ENCODE data around the gene SPSB3.

Gene SPSB3

DNA sequence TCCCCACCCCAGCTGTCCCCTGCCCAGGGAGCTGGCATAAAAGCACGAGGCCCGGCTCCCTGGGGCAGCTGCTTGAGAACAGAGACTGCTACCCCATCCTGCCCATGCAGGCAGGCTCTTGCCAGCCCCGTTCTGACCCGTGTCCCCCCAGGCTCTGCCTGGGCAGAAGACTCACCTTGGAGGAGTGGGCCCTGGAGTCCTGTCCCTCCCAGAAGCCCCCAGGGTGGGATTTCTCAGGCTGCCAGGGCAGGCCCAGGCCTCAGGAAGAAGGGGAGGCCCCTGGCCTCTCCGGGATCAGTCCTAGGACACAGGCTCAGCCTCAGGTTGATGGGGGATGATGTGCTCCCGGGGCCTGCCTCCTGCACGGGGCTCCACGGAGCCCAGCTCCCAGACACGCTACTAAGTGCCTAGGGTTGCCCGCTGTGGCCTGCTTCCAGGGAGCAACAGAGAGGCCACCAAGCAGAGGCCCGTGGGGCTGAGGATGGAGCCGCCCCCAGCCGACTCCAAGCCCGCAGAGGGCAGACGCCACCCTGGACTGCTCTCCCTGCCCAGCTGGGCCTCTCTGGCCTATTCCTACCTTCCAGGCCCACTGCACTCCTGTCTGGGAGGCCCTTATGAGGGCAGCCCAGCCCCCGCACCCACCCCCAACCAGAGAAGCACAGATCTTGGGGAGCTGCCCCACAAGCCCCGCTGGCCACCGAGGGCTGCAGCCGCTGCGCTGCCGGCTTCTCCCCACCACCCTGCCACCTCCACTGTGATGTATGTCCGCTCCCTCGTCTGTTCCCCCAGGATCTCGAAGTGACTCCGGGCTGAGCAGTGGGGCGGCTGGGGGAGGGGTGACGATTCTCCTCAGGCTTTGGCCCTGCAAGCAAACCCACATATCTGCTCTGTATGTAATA, 12.7 kb downstream of the SPSB3 start:
- H3K27ac ChIP-seq (ENCODE audit: insufficient read depth, low read depth, low read length, poor library complexity, severe bottlenecking): no peak overlapping the region
- peaks cover 14% of the 10 kb centered on the region for H3K4me1 ChIP-seq (ENCODE audit: control insufficient read depth, insufficient read depth, low read length)
- WGBS, 2 experiments: 90 to 91% methylated on average over 27 of the region's 27 CpGs
- no peaks in the 10 kb centered on the region for H3K27me3 ChIP-seq (ENCODE audit: control insufficient read depth, insufficient read depth, low read length, poor library complexity, severe bottlenecking)
- H3K9me3 ChIP-seq (ENCODE audit: control insufficient read depth, low read length): no peaks in the 10 kb centered on the region
- H3K36me3 ChIP-seq (ENCODE audit: control insufficient read depth, insufficient read depth, low read length): peaks cover 22% of the 10 kb centered on the region
- H3K4me3 ChIP-seq (ENCODE audit: insufficient read depth, low read depth, low read length): no peak overlapping the region

DNA sequence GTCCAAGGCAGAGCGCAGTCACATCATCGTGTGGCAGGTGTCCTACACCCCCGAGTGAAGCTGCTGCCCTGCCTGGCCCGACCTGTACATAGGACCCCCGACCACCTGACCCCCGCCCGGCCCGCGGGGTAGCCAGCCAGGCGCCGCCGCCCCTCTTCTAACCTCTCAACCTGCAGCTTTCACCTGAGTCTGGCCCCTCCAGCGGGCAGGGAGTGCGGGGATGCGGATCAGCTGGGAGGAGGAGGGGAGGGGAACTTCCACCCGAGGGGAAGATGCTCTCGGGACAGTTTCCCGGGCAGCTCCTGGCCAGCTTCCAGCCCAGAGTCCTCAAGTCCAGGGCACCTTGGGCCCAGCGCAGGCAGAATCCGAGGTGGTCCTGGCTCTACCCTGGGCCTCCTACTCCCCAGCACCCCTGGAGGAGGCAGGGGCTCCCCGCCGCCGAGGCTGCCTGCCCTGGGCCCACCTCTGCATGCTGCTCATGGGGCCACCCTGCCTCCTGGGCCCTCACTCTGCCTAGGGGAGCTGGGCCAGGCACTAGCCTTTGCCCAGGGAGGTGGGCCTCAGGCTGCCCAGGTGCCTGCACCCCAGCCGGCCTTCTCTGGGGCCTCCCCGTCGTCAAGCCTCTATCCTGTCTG, 13.5 kb downstream of the SPSB3 start:
- peaks cover 22% of the 10 kb centered on the region for H3K36me3 ChIP-seq (ENCODE audit: control insufficient read depth, insufficient read depth, low read length)
- no peaks in the 10 kb centered on the region for H3K27me3 ChIP-seq (ENCODE audit: control insufficient read depth, insufficient read depth, low read length, poor library complexity, severe bottlenecking)
- no peak overlapping the region for H3K27ac ChIP-seq (ENCODE audit: insufficient read depth, low read depth, low read length, poor library complexity, severe bottlenecking)
- 92 to 93% methylated on average over 26 of the region's 26 CpGs for WGBS, 2 experiments
- H3K4me3 ChIP-seq (ENCODE audit: insufficient read depth, low read depth, low read length): no peak overlapping the region
- peaks cover 10% of the 10 kb centered on the region for H3K4me1 ChIP-seq (ENCODE audit: control insufficient read depth, insufficient read depth, low read length)
- H3K9me3 ChIP-seq (ENCODE audit: control insufficient read depth, low read length): no peaks in the 10 kb centered on the region

DNA sequence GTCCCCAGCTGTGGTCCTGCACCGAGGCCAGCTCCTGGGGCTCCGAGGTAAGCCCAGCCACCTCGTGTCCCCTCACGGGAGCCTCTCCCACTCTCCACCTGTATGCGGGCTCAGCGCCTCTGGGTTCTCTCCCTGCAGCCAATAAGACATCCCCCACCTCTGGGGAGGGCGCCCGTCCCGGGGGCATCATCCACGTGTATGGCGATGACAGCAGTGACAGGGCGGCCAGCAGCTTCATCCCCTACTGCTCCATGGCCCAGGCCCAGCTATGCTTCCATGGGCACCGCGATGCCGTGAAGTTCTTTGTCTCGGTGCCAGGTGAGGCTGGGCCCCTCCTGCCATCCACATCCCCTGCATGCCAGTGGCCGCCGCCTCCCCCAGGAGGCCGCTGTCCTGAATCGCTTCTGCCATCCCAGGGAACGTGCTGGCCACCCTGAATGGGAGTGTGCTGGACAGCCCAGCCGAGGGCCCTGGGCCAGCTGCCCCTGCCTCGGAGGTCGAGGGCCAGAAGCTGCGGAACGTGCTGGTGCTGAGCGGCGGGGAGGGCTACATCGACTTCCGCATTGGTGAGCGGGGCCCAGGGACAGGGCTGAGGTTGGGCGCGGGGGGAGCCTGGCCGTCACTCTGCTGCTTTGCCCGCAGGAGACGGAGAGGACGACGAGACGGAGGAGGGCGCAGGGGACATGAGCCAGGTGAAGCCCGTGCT, 14.2 kb downstream of the SPSB3 start:
- WGBS, 2 experiments: 92% methylated on average over 41 of the region's 41 CpGs
- Histone ChIP-seq H3K4me1 (ENCODE audit: control insufficient read depth, insufficient read depth, low read length) (peaks cover 8% of the 10 kb centered on the region), H3K27me3 (ENCODE audit: control insufficient read depth, insufficient read depth, low read length, poor library complexity, severe bottlenecking) (no peaks in the 10 kb centered on the region), H3K27ac (ENCODE audit: insufficient read depth, low read depth, low read length, poor library complexity, severe bottlenecking) (no peak overlapping the region), H3K4me3 (ENCODE audit: insufficient read depth, low read depth, low read length) (no peak overlapping the region), H3K9me3 (ENCODE audit: control insufficient read depth, low read length) (no peaks in the 10 kb centered on the region), H3K36me3 (ENCODE audit: control insufficient read depth, insufficient read depth, low read length) (peaks cover 22% of the 10 kb centered on the region)

DNA sequence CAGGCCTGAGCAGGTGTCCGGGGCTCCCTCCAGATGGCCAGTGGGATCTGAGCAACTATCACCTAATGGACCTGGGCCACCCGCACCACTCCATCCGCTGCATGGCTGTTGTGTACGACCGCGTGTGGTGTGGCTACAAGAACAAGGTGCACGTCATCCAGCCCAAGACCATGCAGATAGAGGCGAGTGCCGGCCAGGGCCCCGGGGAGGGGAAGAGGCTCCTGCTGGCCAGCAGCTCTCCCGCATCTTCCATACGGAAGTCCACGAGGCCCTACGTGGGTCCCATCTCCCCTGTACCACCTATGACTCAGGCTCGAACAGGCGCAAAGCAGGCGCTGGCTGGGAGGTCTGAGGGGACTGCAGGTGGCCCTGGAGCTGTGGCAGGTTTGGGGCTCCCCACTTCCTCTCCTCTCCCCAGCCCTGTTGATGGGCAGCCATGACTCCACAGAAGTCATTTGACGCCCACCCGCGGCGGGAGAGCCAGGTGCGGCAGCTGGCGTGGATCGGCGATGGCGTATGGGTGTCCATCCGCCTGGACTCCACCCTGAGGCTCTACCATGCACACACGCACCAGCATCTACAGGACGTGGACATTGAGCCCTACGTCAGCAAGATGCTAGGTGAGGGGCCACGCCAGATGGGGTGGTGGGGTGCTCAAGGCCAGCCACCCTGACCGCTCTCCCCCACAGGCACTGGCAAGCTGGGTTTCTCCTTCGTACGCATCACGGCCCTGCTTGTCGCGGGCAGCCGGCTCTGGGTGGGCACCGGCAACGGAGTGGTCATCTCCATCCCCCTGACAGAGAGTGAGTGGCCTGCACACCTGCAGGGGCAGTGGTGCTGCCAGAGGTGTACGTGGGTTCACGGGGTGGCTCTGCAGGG, 15.0 kb downstream of the SPSB3 start:
- Histone ChIP-seq H3K27ac (ENCODE audit: insufficient read depth, low read depth, low read length, poor library complexity, severe bottlenecking) (no peak overlapping the region), H3K4me1 (ENCODE audit: control insufficient read depth, insufficient read depth, low read length) (peaks cover 13% of the 10 kb centered on the region), H3K4me3 (ENCODE audit: insufficient read depth, low read depth, low read length) (no peak overlapping the region), H3K27me3 (ENCODE audit: control insufficient read depth, insufficient read depth, low read length, poor library complexity, severe bottlenecking) (no peaks in the 10 kb centered on the region), H3K9me3 (ENCODE audit: control insufficient read depth, low read length) (no peaks in the 10 kb centered on the region), H3K36me3 (ENCODE audit: control insufficient read depth, insufficient read depth, low read length) (peaks cover 22% of the 10 kb centered on the region)
- WGBS, 2 experiments: 94 to 95% methylated on average over 42 of the region's 42 CpGs

DNA sequence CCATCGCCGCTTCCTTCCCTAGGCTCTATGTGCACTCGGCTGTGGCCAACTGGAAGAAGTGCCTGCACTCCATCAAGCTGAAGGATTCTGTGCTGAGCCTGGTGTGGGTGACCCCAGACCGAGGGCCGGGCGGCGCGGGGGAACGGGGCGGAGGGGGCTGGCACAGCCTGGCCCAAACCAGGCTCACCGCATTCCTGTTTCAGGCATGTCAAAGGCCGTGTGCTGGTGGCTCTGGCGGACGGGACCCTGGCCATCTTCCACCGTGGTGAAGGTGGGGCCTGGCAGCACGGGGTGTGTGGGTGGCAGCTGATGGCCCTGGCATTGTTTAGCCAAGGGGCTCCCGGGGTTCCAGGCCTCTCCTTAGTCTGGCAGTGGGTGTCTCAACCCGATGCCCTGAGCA, 15.7 kb downstream of the SPSB3 start:
- Histone ChIP-seq H3K4me3 (ENCODE audit: insufficient read depth, low read depth, low read length) (no peak overlapping the region), H3K36me3 (ENCODE audit: control insufficient read depth, insufficient read depth, low read length) (peaks cover 22% of the 10 kb centered on the region), H3K4me1 (ENCODE audit: control insufficient read depth, insufficient read depth, low read length) (peaks cover 13% of the 10 kb centered on the region), H3K27me3 (ENCODE audit: control insufficient read depth, insufficient read depth, low read length, poor library complexity, severe bottlenecking) (no peaks in the 10 kb centered on the region), H3K27ac (ENCODE audit: insufficient read depth, low read depth, low read length, poor library complexity, severe bottlenecking) (no peak overlapping the region), H3K9me3 (ENCODE audit: control insufficient read depth, low read length) (no peaks in the 10 kb centered on the region)
- WGBS, 2 experiments: 95 to 96% methylated on average over 18 of the region's 18 CpGs

DNA sequence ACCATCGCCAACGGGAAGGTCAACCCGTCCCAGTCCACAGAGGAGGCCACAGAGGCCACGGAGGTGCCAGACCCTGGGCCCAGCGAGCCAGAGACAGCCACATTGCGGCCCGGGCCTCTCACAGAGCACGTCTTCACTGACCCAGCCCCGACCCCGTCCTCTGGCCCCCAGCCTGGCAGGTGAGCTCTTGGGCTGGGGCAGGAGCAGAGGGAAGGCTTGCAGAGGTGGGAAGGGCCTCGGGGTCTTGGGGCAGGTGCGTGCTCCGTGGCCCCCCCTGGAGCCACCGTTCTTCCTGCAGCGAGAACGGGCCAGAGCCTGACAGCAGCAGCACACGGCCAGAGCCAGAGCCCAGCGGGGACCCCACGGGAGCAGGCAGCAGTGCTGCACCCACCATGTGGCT, 16.1 kb downstream of the SPSB3 start:
- WGBS, 2 experiments: 94 to 95% methylated on average over 19 of the region's 19 CpGs
- H3K36me3 ChIP-seq (ENCODE audit: control insufficient read depth, insufficient read depth, low read length): peaks cover 22% of the 10 kb centered on the region
- no peak overlapping the region for H3K27ac ChIP-seq (ENCODE audit: insufficient read depth, low read depth, low read length, poor library complexity, severe bottlenecking)
- no peaks in the 10 kb centered on the region for H3K27me3 ChIP-seq (ENCODE audit: control insufficient read depth, insufficient read depth, low read length, poor library complexity, severe bottlenecking)
- H3K4me1 ChIP-seq (ENCODE audit: control insufficient read depth, insufficient read depth, low read length): peaks cover 13% of the 10 kb centered on the region
- H3K9me3 ChIP-seq (ENCODE audit: control insufficient read depth, low read length): no peaks in the 10 kb centered on the region
- no peak overlapping the region for H3K4me3 ChIP-seq (ENCODE audit: insufficient read depth, low read depth, low read length)

- Histone ChIP-seq H3K4me1 (ENCODE audit: control insufficient read depth, insufficient read depth, low read length) (peaks cover 13% of the 10 kb centered on the region), H3K27me3 (ENCODE audit: control insufficient read depth, insufficient read depth, low read length, poor library complexity, severe bottlenecking) (no peaks in the 10 kb centered on the region), H3K36me3 (ENCODE audit: control insufficient read depth, insufficient read depth, low read length) (peaks cover 22% of the 10 kb centered on the region), H3K4me3 (ENCODE audit: insufficient read depth, low read depth, low read length) (no peak overlapping the region), H3K27ac (ENCODE audit: insufficient read depth, low read depth, low read length, poor library complexity, severe bottlenecking) (no peak overlapping the region), H3K9me3 (ENCODE audit: control insufficient read depth, low read length) (no peaks in the 10 kb centered on the region)
- WGBS, 2 experiments: 93% methylated on average over 22 of the region's 22 CpGs
These were observed 16.5 kb downstream of the SPSB3 start for GRCh38 chr16:1765826-1766225.

DNA sequence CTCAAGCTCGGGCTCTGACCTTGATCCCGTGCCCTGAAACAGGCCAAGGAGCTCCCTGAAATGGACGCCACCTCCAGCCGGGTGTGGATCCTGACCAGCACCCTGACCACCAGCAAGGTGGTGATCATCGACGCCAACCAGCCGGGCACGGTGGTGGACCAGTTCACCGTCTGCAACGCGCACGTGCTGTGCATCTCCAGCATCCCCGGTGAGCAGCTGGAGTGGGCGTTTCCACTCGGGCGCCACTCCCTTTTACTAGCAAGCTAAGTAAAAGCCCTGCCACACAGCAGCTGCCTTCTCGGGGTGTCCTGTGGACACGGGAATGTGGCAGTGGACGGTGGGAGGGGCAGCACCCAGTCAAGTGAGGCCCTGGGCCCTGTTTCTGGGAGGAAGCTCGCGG, 17.4 kb downstream of the SPSB3 start:
- H3K4me1 ChIP-seq (ENCODE audit: control insufficient read depth, insufficient read depth, low read length): peaks cover 8% of the 10 kb centered on the region
- H3K9me3 ChIP-seq (ENCODE audit: control insufficient read depth, low read length): no peaks in the 10 kb centered on the region
- no peaks in the 10 kb centered on the region for H3K27me3 ChIP-seq (ENCODE audit: control insufficient read depth, insufficient read depth, low read length, poor library complexity, severe bottlenecking)
- peaks cover 22% of the 10 kb centered on the region for H3K36me3 ChIP-seq (ENCODE audit: control insufficient read depth, insufficient read depth, low read length)
- no peak overlapping the region for H3K27ac ChIP-seq (ENCODE audit: insufficient read depth, low read depth, low read length, poor library complexity, severe bottlenecking)
- H3K4me3 ChIP-seq (ENCODE audit: insufficient read depth, low read depth, low read length): no peak overlapping the region
- WGBS, 2 experiments: 96% methylated on average over 21 of the region's 21 CpGs

DNA sequence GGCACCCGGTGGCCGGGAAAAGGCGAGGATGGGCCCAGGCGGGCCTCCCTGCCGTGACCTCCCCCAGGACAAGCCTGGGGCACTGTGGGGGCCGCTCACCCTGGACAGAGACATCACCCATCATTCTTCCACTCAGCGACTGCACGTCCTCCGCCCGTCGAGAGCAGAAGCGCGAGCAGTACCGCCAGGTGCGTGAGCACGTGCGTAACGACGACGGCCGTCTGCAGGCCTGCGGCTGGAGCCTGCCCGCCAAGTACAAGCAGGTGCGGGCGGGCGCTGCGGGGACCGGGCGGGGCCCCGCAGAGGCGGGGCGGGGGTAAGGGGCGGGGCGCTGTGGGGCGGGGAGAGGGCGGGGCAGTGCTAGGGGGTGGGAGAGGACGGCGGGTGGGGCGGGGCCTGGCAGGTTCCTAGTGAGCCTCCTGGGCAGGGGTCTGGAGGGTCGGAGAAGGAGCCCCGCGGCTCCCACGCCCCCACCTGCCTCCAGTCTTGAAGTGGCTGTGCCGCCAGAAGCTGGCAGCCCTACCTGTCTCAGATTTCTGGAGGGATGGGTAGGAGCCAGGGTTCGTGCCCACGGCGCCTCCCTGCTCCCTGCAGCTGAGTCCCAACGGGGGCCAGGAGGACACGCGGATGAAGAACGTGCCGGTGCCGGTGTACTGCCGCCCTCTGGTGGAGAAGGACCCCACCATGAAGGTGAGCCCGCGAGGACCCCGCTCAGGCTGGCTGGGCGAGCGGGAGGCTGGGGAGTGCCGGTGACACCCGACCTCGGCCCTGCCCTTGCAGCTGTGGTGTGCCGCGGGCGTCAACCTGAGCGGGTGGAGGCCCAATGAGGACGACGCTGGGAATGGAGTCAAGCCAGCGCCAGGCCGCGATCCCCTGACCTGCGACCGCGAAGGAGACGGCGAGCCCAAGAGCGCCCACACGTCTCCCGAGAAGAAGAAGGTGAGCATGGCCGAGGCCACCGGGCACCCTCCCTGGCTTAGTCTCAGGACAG, 18.6 kb downstream of the SPSB3 start:
- Histone ChIP-seq H3K27me3 (ENCODE audit: control insufficient read depth, insufficient read depth, low read length, poor library complexity, severe bottlenecking) (no peaks in the 10 kb centered on the region), H3K4me1 (ENCODE audit: control insufficient read depth, insufficient read depth, low read length) (peaks cover 5% of the 10 kb centered on the region), H3K4me3 (ENCODE audit: insufficient read depth, low read depth, low read length) (no peak overlapping the region), H3K36me3 (ENCODE audit: control insufficient read depth, insufficient read depth, low read length) (peaks cover 22% of the 10 kb centered on the region), H3K27ac (ENCODE audit: insufficient read depth, low read depth, low read length, poor library complexity, severe bottlenecking) (no peak overlapping the region), H3K9me3 (ENCODE audit: control insufficient read depth, low read length) (no peaks in the 10 kb centered on the region)
- 46 to 48% methylated on average over 81 of the region's 81 CpGs for WGBS, 2 experiments

Measured in ectodermal cell (in vitro differentiated cells).